ENCODE measurements around the gene VSIG4. TPM values are rescaled to one million over a fixed set of nuclear protein-coding genes. Genes with fewer than 3 reads are reported as not detected.

VSIG4 gene
- total and polyA plus RNA-seq, 4 experiments from 2014 or later: 0.61 to 1.0 TPM; not detected in 2

DNA sequence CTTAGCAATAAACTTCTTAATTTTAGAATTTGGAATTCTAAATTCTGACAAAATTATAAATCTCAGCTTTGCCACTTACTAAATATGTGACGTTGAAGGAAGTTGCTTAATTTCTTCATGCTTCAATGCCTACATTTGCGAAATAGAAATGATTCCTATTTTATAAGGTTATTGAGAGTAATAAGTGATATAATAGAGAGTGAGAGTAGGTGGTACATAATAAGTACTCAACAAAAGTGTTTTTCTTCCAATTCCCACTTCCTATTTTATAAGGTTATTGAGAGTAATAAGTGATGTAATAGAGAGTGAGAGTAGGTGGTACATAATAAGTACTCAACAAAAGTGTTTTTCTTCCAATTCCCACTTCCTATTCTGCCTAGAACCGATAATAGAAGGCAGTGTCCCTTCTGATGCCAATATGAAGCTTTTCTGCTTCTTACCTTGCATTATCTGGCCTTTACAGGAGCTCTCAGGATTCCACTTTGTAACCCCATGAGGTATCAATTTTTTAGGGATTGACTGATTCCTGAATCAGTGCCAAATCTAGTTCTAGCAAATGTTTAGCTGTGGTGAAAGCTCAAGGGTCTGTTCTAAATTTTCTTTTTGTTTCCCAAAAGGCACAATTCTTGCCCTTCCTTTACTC lies 31.4 kb downstream of the VSIG4 start:
- H3K9me3 Mint-ChIP-seq: no peaks in the 10 kb centered on the region
- no peak overlapping the region for H3K4me3 ChIP-seq (ENCODE audit: low read length in 2 of 2)
- H3K36me3 Mint-ChIP-seq: no peaks in the 10 kb centered on the region
- no peak overlapping the region for H3K27ac ChIP-seq (ENCODE audit: low read depth, low read length)
- ChIA-PET CTCF (ENCODE audit: partially characterized antibody) (no interaction called here), POLR2A (ENCODE audit: partially characterized antibody) (no interaction called here)
- no peak overlapping the region for H3K27ac Mint-ChIP-seq
- H3K27me3 Mint-ChIP-seq: no peaks in the 10 kb centered on the region
- no peaks in the 10 kb centered on the region for H3K27me3 ChIP-seq (ENCODE audit: insufficient read depth, low read length)
- no peak for DNase-seq
- no peaks in the 10 kb centered on the region for H3K36me3 ChIP-seq (ENCODE audit: insufficient read depth, low read length)
- peaks cover 59% of the 10 kb centered on the region for H3K4me1 ChIP-seq (ENCODE audit: insufficient read depth, low read length)
- peaks cover 40 to 74% (median 53%) of the 10 kb centered on the region in 4 donors for H3K4me1 Mint-ChIP-seq
- H3K9me3 ChIP-seq (ENCODE audit: control insufficient read depth in 1 of 2, low read length in 2 of 2): no peaks in the 10 kb centered on the region
- intact Hi-C loops (cut with micrococcal nuclease): no loop called here
- H3K4me3 Mint-ChIP-seq: no peak overlapping the region

DNA sequence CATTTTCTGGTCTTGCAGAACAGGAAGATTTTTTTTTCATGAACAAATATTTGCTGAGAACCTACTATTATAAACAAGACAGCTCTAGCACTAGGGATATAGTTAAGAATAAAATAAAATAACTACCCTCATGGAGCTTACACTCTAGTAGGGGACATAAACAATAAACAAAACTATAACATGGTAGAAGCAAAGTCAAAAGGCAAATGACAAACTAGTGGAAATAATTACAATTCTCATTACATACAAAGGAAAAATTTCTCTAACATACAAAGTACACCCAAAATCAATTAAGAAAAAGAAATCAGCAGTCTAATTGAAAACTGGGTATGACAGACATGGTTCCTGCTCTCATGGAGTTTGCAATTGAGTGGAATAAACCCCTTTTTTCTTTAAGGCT lies 32.0 kb downstream of the VSIG4 start:
- Histone ChIP-seq H3K4me3 (ENCODE audit: low read length in 2 of 2) (no peak overlapping the region), H3K27me3 (ENCODE audit: insufficient read depth, low read length) (no peaks in the 10 kb centered on the region), H3K4me1 (ENCODE audit: insufficient read depth, low read length) (peaks cover 60% of the 10 kb centered on the region), H3K27ac (ENCODE audit: low read depth, low read length) (no peak overlapping the region), H3K36me3 (ENCODE audit: insufficient read depth, low read length) (no peaks in the 10 kb centered on the region), H3K9me3 (ENCODE audit: control insufficient read depth in 1 of 2, low read length in 2 of 2) (no peaks in the 10 kb centered on the region)
- ChIA-PET POLR2A (ENCODE audit: partially characterized antibody) (no interaction called here), CTCF (ENCODE audit: partially characterized antibody) (no interaction called here)
- intact Hi-C loops (cut with micrococcal nuclease): no loop called here
- H3K9me3 Mint-ChIP-seq: no peaks in the 10 kb centered on the region
- H3K27me3 Mint-ChIP-seq: no peaks in the 10 kb centered on the region
- no peak overlapping the region for H3K4me3 Mint-ChIP-seq
- no peak for DNase-seq
- peak overlapping the region in 2 of 7 donors; percentile 28 to 55 for H3K27ac Mint-ChIP-seq
- no peaks in the 10 kb centered on the region for H3K36me3 Mint-ChIP-seq
- H3K4me1 Mint-ChIP-seq: peaks cover 41 to 74% (median 55%) of the 10 kb centered on the region in 4 donors

DNA sequence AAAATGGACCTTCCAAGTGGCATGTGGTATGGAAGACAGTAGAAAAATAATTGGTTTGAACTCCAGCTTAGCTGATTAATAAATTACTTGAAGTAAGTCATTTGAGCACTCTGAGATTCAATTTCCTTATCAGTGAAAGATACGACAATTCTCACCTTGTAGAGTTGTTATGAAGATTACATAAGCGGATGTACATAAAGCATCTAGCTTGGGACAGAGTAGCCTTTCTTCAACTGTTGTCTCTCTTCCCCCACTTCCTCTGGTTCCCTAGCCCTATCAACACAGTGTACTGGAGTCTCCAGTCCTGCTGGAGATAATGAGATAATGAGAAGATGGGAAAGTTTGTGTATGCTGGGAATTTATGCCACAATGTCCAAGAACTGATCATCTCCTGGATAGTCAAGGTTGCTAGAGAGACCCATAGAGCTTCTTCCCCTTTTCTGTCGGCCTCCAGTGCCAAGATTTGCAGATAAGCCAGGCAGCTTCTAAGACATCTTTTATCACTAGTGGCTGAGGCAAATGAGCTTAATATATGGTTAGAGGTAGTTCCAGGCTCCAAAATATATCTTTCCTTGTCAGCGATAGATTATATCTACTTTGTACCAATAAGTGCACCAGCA lies 33.9 kb downstream of the VSIG4 start:
- H3K27me3 ChIP-seq (ENCODE audit: insufficient read depth, low read length): no peaks in the 10 kb centered on the region
- Mint-ChIP-seq H3K27ac (peak overlapping the region; percentile 56 to 89 (median 78)), H3K36me3 (no peaks in the 10 kb centered on the region), H3K27me3 (no peaks in the 10 kb centered on the region), H3K4me3 (peak overlapping the region; percentile 45 to 87 (median 68)), H3K4me1 (peaks cover 42 to 75% (median 57%) of the 10 kb centered on the region in 4 donors), H3K9me3 (no peaks in the 10 kb centered on the region)
- no peak overlapping the region for H3K27ac ChIP-seq (ENCODE audit: low read depth, low read length)
- no peak for DNase-seq
- H3K4me1 ChIP-seq (ENCODE audit: insufficient read depth, low read length): peaks cover 64% of the 10 kb centered on the region
- intact Hi-C loops (cut with micrococcal nuclease): loop anchor here (1.0 kb wide), 1 partner anchor 9 kb away; no protein-coding TSS in a partner anchor
- CTCF ChIA-PET (ENCODE audit: partially characterized antibody): interaction anchor here (0.9 to 1.4 kb wide), 3 partner anchors 12 to 723 kb away, joined by 3 to 4 read pairs (median 3); no protein-coding TSS in a partner anchor
- POLR2A ChIA-PET (ENCODE audit: partially characterized antibody): interaction anchor here (1.2 to 2.1 kb wide), 2 partner anchors 11 to 14 kb away, joined by 6 read pairs; no protein-coding TSS in a partner anchor
- no peak overlapping the region for H3K4me3 ChIP-seq (ENCODE audit: low read length in 2 of 2)
- H3K9me3 ChIP-seq (ENCODE audit: control insufficient read depth in 1 of 2, low read length in 2 of 2): no peaks in the 10 kb centered on the region
- no peaks in the 10 kb centered on the region for H3K36me3 ChIP-seq (ENCODE audit: insufficient read depth, low read length)

DNA sequence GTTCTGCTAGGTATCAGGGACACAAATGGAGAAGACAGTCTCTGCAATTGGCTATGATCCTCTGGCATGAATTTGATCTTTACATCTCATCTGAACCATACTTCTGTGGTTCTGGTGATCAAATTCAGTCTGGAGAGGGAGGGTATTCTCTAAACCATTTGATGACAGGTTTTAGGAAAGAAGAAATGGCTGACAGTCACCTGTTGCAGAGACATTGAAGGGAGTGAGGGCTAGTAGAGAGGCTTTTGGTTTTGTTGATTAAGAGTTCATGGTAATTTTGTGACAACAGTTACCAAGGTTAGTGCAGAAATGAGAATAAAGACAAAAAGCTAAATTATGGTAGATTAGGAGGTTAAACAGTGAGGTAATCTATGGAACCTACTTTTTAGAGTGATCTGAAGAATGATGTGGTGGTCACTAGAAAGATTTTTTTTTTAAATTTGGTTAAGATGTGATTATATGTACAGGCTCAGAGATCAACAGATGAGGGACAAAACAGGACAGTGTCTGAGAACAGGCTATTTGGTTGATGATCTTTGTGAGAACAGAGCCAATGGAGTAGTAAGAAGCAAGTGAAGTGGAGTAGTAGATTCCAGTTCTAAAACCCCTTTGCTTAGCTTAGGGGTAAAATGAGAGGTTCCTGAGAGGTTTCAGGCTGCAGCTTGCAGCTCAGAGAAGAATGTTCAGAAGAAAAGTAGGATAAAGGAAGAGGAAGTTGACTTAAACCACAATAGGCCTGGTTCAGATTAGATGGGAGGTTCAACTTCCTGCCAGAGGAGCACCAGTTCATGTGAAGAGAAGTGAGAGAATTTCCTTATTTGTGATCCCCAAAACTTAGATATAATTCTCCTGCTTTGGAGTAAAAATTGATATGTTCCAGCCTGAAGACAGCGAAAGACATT lies 34.7 kb downstream of the VSIG4 start:
- intact Hi-C loops (cut with micrococcal nuclease): loop anchor here (1.0 to 5.0 kb wide), 2 partner anchors 10 to 253 kb away; no protein-coding TSS in a partner anchor
- no peaks in the 10 kb centered on the region for H3K27me3 Mint-ChIP-seq
- H3K27ac Mint-ChIP-seq: peak overlapping the region; percentile 56 to 89 (median 77)
- DNase-seq: peak in 2 of 5 donors; percentile 22 to 24
- POLR2A ChIA-PET (ENCODE audit: partially characterized antibody): interaction anchor here (1.2 to 2.1 kb wide), 2 partner anchors 12 to 14 kb away, joined by 6 read pairs; no protein-coding TSS in a partner anchor
- peaks cover 0 to 2% (median 0%) of the 10 kb centered on the region in 8 donors for H3K9me3 Mint-ChIP-seq
- Histone ChIP-seq H3K4me1 (ENCODE audit: insufficient read depth, low read length) (peaks cover 71% of the 10 kb centered on the region), H3K27me3 (ENCODE audit: insufficient read depth, low read length) (no peaks in the 10 kb centered on the region), H3K27ac (ENCODE audit: low read depth, low read length) (no peak overlapping the region), H3K4me3 (ENCODE audit: low read length in 2 of 2) (no peak overlapping the region), H3K9me3 (ENCODE audit: control insufficient read depth in 1 of 2, low read length in 2 of 2) (no peaks in the 10 kb centered on the region), H3K36me3 (ENCODE audit: insufficient read depth, low read length) (no peaks in the 10 kb centered on the region)
- H3K4me3 Mint-ChIP-seq: peak overlapping the region; percentile 45 to 87 (median 68)
- H3K36me3 Mint-ChIP-seq: no peaks in the 10 kb centered on the region
- peaks cover 43 to 75% (median 62%) of the 10 kb centered on the region in 4 donors for H3K4me1 Mint-ChIP-seq
- CTCF ChIA-PET (ENCODE audit: partially characterized antibody): interaction anchor here (0.9 to 1.4 kb wide), 3 partner anchors 13 to 724 kb away, joined by 3 to 4 read pairs (median 3); no protein-coding TSS in a partner anchor

DNA sequence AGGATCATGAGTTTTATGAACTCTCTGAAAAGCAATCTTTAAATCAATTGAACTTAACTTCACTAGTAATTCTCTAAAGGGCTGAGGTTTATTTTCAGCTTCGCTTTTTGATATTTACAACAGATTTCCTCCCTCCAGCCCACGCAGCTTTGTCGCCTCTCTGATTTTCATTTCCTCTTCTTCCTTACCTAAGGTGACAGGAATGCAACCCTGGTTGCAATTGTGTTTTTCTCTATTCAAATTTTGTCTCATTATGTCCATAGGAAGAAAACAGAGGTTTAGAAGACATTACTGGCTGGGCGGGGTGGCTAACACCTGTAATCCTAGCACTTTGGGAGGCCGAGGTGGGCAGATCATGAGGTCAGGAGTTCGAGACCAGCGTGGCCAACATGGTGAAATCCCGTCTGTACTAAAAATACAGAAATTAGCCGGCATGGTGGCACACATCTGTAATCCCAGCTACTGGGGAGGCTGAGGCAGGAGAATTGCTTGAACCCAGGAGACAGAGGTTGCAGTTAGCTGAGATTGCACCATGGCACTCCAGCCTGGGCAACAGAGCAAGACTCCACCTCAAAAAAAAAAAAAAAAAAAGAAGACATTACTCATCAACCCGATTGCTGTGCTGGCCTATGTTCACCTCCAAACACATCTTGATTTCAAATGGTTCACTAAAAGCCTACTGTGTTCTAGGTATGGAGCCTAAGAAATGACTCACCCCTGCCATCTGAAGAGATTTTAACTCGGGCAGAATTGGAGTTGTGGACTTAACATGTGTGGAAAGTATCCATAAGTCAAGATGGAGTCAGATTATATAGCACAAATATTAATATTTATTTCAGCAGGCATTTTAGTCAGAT lies 36.8 kb downstream of the VSIG4 start:
- no peaks in the 10 kb centered on the region for H3K9me3 ChIP-seq (ENCODE audit: control insufficient read depth in 1 of 2, low read length in 2 of 2)
- peak overlapping the region in 4 of 8 donors; percentile 18 to 71 (median 42) for H3K4me3 Mint-ChIP-seq
- no peak overlapping the region for H3K4me3 ChIP-seq (ENCODE audit: low read length in 2 of 2)
- no peaks in the 10 kb centered on the region for H3K27me3 Mint-ChIP-seq
- H3K9me3 Mint-ChIP-seq: peaks cover 0 to 3% (median 0%) of the 10 kb centered on the region in 8 donors
- ChIA-PET POLR2A (ENCODE audit: partially characterized antibody) (interaction anchor here (0.8 to 1.5 kb wide), 3 partner anchors 14 to 16 kb away, joined by 3 to 5 read pairs (median 3); no protein-coding TSS in a partner anchor), CTCF (ENCODE audit: partially characterized antibody) (interaction anchor here (1.2 to 1.3 kb wide), 2 partner anchors 10 to 23 kb away, joined by 3 read pairs; no protein-coding TSS in a partner anchor)
- no peaks in the 10 kb centered on the region for H3K36me3 Mint-ChIP-seq
- H3K27ac Mint-ChIP-seq: peak overlapping the region in 6 of 7 donors; percentile 24 to 87 (median 54)
- peaks cover 73% of the 10 kb centered on the region for H3K4me1 ChIP-seq (ENCODE audit: insufficient read depth, low read length)
- H3K36me3 ChIP-seq (ENCODE audit: insufficient read depth, low read length): no peaks in the 10 kb centered on the region
- intact Hi-C loops (cut with micrococcal nuclease): loop anchor here (5.0 kb wide), 1 partner anchor 251 kb away; no protein-coding TSS in a partner anchor
- H3K27me3 ChIP-seq (ENCODE audit: insufficient read depth, low read length): no peaks in the 10 kb centered on the region
- H3K4me1 Mint-ChIP-seq: peaks cover 43 to 86% (median 66%) of the 10 kb centered on the region in 4 donors
- no peak for DNase-seq
- H3K27ac ChIP-seq (ENCODE audit: low read depth, low read length): no peak overlapping the region

DNA sequence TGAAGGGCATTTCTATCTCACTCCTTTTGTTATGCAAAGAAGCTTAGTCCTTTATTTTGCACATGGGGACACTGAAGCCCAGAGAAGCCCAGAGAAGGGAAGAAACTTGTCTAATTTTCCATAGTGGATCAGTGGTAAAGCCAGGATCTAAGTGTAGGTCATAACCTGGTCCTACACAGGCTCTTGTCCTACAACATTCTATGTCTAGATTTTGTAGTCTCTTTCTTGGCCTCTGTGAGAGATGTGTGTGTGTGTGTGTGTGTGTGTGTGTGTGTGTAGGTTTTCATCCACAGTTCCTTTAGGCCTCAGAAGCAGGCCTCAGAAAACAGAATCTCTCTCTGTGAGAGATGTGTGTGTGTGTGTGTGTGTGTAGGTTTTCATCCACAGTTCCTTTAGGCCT lies 38.3 kb downstream of the VSIG4 start:
- Mint-ChIP-seq H3K9me3 (peaks cover 0 to 3% (median 0%) of the 10 kb centered on the region in 8 donors), H3K27ac (no peak overlapping the region), H3K4me3 (no peak overlapping the region), H3K4me1 (peaks cover 41 to 76% (median 59%) of the 10 kb centered on the region in 4 donors), H3K27me3 (no peaks in the 10 kb centered on the region), H3K36me3 (no peaks in the 10 kb centered on the region)
- Histone ChIP-seq H3K9me3 (ENCODE audit: control insufficient read depth in 1 of 2, low read length in 2 of 2) (no peaks in the 10 kb centered on the region), H3K27me3 (ENCODE audit: insufficient read depth, low read length) (no peaks in the 10 kb centered on the region), H3K27ac (ENCODE audit: low read depth, low read length) (no peak overlapping the region), H3K36me3 (ENCODE audit: insufficient read depth, low read length) (no peaks in the 10 kb centered on the region), H3K4me1 (ENCODE audit: insufficient read depth, low read length) (peaks cover 65% of the 10 kb centered on the region), H3K4me3 (ENCODE audit: low read length in 2 of 2) (no peak overlapping the region)
- DNase-seq: no peak
- ChIA-PET CTCF (ENCODE audit: partially characterized antibody) (no interaction called here), POLR2A (ENCODE audit: partially characterized antibody) (interaction anchor here (1.5 kb wide), 1 partner anchor 16 kb away, joined by 5 read pairs; no protein-coding TSS in a partner anchor)
- intact Hi-C loops (cut with micrococcal nuclease): loop anchor here (5.0 kb wide), 1 partner anchor 249 kb away; no protein-coding TSS in a partner anchor

Measured in CD4-positive, alpha-beta memory T cell (primary cell).